ENCODE measurements around the gene CD2BP2. TPM values are rescaled to one million over a fixed set of nuclear protein-coding genes. Genes with fewer than 3 reads are reported as not detected.
"Not testable (repeated sequence)": the region's sequence is repeated elsewhere in the genome, so short reads cannot be mapped to it uniquely, and the experiment has no call there.

The CD2BP2 gene
- polyA plus RNA-seq (2013, experiment 1 of 2; ENCODE audit: insufficient read length), result 58.2 TPM
- polyA plus RNA-seq (2013, experiment 2 of 2; ENCODE audit: insufficient read length), result 42.4 TPM

DNA sequence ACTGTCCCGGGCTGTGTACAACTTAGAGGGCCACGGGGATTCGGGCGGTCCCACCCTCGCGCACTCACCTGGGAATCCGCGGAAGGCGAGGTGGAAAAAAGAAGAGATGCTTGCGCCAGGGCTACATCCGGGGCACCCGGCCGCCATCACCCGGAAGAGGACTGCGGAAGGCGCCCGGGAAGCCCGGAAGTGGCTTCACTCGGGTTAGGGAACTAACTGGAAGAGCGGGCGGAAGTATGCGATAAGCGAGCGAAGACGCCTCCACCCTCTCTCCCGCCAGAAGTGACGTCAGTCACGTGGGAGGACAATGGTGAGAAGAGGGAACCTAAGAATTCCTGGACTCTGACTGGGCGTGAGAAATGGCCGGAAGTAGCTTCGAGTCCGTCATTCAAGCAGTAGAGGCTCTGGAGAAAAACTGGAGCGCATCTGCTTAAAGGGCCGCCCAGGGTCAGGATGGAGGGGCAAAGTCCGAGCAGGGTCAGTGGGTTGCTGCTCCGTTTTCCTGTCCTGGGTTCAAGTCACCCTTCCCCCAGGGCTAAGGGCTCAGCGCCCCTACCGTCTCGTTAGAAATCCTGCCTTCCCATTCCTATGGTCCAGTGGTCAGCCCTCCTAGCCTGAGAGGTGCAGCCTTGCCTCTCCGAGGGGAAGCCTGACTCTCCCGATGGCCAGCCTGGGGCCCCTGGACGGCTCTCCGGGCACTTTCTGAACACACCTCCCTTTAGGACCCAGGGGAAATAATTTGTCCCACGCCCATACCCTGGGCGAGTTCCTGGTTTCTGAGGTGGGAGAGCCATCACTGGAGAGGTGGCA lies at the start of gene CD2BP2:
Gene CD2BP2 (minus strand): TSS at position 165 of the 810 bp plus-strand sequence. CDS start 627 bp downstream, outside the sequence.
- DNase-seq, result peak; percentile 100

- no peak for DNase-seq
Observed at GRCh38 chr16:30401768-30402425, 46.8 kb upstream of the CD2BP2 start.

GRCh38 chr16:30399435-30400186 lies 44.5 kb upstream of the CD2BP2 start:
- no peak for DNase-seq

DNA sequence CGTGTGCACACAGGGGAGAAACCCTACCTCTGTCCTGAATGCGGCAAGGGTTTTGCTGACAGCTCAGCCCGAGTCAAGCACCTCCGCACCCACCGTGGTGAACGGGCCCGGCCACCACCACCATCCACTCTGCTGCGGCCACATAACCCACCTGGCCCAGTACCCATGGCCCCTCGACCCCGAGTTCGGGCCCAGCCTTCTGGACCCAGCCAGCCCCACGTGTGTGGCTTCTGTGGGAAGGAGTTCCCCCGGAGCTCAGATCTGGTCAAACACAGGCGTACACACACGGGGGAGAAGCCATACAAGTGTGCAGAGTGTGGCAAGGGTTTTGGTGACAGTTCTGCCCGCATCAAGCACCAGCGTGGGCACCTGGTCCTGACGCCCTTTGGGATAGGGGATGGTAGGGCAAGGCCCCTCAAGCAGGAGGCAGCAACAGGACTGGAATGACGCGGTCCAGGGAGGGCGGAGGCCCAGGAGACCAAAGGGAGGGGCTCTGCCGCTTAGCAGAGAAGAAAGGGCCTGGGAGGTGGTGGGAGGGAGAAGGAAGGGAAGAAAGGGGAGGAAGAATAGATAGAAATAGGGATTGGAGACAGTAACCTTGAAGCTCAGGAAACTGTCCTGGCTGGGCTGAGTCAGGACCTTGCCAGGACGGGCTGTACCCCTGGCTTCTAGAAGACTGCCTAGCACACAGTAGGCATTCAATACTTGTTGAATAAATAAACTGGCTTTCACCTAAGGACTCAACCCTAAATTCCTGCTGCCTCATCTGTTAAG lies 43.7 kb upstream of the CD2BP2 start:
- no peak for DNase-seq

GRCh38 chr16:30397776-30398660 lies 42.9 kb upstream of the CD2BP2 start:
- DNase-seq, result no peak

DNA sequence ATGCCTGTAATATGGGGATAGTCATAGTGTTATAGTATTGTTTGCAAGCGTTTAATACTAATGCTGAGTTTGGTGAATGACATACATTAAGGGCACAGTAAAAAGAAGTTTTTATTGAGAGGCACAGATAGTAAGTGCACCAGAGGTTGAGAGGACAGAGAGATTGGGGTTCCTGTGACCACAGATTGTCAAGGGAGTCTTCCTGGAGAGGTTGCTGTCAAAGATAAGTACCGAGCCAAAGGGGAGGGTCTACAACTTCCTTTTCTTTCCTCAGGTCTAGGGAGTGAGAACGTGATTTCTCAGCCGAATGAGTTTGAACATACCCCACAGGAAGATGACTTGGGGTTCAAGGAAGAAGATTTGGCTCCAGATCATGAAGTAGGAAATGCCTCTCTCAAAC lies 41.9 kb upstream of the CD2BP2 start:
- no peak for DNase-seq

- DNase-seq, result not testable (repeated sequence)
Observed at GRCh38 chr16:30396627-30397026, 41.5 kb upstream of the CD2BP2 start.

- DNase-seq, result peak; percentile 39
Observed at GRCh38 chr16:30395992-30396585, 41.0 kb upstream of the CD2BP2 start.

DNA sequence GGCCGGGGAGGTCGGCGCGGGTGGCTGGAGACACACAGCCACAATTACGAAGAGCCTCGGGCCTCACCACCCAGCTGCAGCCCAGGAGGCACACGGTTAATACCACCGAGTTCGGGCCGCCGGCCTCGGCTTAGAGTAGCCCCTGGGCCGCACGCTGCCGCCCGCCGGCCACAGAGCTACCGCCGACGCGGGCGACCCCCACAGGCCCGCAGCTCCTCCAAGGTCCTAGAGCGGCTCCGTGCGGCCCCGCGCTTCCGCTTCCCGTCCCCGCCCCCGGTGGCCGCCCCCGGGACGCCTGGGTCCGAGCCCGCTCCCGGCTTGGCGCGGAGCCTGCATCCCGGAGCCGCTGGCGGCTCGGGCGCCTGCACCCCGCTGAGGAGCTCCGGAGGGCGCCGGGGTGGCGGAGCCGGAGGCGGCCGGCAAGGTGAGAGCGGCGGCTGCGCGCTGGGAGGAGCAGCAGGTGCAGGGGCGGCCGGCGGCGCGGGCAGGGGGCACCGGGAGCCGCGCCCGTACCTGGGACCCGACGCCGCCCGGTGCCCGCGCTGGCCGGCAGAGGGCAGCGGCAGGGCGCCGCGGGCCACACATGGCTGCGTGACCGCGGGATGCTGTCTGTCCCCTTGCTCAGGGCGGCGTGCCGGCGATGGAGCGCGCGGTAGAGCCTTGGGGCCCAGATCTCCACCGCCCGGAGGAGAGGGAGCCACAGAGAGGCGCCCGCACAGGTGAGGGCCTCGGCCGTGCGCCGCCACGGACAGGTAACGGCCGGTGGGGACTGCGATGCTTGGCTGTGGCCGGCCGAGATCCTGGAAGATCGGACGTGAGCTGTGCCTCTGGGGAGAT lies 40.3 kb upstream of the CD2BP2 start, which contains the start of gene ZNF48:
Gene ZNF48 (plus strand): TSS at position 266 of the 837 bp plus-strand sequence. CDS start 375 bp downstream, at position 641.
- peak; percentile 90 for DNase-seq

DNA sequence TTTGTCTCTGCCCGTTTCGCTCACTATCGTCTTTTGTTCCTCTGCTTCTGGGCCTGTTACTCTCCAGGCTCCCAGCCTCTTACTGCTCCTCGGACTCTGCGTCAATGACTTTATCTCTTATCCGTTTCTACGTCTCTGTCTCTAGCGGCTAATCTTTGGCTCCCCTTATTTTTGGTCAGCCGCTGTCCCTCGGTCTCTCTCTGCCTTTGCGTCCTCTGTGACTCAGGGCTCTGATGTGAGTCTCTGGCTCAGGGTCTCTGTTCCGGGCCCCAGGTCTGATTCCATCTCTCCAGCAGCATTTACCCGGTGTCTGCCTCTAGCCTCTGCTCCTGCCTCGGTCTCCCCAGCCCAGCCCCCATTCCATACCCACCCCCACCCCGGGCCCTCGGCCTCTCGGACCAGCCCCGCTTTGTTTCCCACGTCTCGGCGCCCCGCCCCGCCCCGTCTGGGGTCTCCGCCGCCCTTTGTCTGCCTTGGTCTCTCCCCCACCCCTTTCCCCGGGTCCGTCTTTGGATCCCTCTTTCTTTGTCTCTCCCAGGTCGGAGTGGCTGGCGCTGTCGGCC lies 39.6 kb upstream of the CD2BP2 start:
- peak; percentile 50 for DNase-seq

- no peak for DNase-seq
Observed at GRCh38 chr16:30383521-30383920, 28.4 kb upstream of the CD2BP2 start.

DNA sequence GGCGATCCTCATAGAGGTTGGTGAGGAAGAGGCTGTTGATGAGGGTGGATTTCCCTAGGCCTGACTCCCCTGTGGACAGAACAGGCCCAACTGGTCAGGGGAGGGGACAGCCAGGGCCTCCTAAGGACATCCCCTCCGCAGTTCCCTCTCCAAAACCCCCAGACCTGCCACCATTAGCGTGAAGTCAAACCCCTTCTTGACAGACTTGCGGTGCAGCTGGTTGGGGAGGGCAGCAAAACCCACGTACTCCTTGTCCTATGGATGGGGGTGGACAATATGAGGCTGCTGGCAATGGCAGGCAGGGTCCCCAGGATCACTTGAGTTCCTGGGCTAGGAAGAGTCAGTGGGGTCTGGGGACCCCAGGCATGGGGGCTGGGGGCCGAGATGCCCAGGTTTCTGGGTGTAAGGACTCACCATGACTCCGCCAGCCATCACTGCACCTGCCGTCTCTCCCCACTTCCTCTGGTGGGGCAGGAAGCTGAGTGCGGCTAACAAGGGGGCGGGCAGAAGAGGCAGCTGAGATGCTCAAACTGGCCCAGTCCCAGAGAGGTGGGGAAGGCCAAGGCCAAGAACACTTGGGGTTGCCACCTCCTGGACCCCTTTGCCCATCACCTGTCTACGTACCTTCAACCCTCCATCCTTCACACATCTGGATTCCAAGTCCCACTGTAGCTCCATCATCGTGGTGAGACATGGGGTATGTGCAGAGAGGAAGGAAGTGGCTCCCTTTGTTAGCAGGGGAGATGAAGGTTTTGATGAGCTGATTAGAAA lies 27.2 kb upstream of the CD2BP2 start, which contains the start of gene SEPTIN1:
Gene SEPTIN1 (minus strand): TSS at position 451 of the 771 bp plus-strand sequence. CDS start 19 bp downstream, at position 432.
- no peak for DNase-seq

GRCh38 chr16:30381291-30382041 lies 26.4 kb upstream of the CD2BP2 start:
- DNase-seq, result no peak

DNA sequence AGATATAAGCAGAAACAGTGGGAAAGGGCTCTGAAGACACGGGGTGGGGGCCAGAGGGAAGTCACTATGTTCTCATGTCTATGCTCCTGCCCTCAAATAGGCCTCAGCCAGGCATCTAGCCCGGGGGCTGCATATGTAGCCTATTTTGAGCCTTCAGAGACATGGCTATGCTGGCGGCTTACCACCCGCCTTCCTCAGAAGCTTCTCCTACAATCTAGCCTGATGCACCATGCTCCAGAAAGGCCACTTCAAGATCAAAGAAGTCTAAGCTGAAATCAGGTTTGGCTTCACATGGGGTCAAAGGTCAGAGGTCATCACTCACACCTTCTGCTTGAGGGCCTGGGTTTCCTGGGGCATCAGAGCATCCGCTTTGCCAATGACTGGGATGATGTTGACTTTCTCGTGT lies 25.7 kb upstream of the CD2BP2 start:
- no peak for DNase-seq

GRCh38 chr16:30380072-30380802 lies 25.1 kb upstream of the CD2BP2 start:
- no peak for DNase-seq

DNA sequence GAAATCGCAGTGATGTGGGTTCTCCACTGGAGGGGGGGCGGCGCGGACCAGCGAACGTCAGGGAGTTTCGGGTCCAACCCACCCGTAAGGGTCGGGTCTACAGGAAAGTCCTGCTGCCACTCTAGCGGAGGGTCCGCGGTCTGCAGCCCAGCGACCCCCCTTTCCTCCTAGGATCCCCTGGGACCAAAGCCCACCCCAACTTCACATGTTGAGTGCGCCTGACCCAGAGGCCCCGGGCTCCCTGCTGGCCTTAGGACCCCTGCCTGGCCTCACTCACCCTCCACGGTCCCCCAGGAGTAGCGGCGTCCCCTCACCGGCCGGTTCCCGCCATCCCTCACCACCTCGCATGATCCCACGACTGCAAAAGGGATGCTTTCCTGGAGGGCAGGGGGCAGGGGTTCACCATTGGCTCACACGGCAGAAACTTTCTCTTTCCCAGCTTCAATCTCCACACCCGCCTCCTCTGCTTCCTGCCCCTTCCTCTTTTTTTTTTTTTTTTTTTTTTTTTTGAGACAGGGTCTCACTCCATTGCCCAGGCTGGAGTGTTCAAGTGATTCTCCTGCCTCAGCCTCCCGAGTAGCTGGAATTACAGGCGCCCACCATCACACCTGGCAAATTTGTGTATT lies 24.2 kb upstream of the CD2BP2 start:
- no peak for DNase-seq

All from fibroblast of skin of back (primary cell).